ENCODE results near the gene TTC23L.

DNA sequence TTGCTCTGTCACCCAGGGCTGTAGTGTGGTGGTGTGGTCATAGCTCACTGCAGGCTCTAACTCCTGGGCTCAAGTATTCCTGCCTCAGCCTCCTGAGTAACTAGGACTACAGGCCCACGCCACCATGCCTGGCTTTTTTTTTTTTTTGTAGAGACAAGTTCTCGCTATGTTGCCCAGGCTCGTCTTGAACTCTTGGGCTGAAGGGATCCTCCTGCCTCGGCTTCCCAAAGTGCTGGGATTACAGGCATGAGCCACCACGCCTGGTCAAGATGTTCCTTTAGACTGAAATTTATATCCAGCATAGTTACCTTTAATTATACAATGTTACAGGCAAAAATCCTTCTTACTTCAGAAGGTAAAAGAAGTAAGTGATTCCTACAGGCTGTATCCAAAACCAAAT, 88.8 kb downstream of the TTC23L start:
- TF ChIP-seq, protein P1, sequence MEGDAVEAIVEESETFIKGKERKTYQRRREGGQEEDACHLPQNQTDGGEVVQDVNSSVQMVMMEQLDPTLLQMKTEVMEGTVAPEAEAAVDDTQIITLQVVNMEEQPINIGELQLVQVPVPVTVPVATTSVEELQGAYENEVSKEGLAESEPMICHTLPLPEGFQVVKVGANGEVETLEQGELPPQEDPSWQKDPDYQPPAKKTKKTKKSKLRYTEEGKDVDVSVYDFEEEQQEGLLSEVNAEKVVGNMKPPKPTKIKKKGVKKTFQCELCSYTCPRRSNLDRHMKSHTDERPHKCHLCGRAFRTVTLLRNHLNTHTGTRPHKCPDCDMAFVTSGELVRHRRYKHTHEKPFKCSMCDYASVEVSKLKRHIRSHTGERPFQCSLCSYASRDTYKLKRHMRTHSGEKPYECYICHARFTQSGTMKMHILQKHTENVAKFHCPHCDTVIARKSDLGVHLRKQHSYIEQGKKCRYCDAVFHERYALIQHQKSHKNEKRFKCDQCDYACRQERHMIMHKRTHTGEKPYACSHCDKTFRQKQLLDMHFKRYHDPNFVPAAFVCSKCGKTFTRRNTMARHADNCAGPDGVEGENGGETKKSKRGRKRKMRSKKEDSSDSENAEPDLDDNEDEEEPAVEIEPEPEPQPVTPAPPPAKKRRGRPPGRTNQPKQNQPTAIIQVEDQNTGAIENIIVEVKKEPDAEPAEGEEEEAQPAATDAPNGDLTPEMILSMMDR (IDR thresholded peaks at IDR 0.05), result no peak
- no peak for TF ChIP-seq POLR2A (IDR thresholded peaks at IDR 0.05)
- no peak for TF ChIP-seq POLR2AphosphoS5 (IDR thresholded peaks at IDR 0.05)
- no peak for TF ChIP-seq EP300 (IDR thresholded peaks at IDR 0.05)

All from gastroesophageal sphincter (tissue), 3 donors.